Keratinocyte (primary cell): ENCODE results near the gene SUSD4. TPM values are rescaled to one million over a fixed set of nuclear protein-coding genes. Genes with fewer than 3 reads are reported as not detected.

Experiments used
- DNase-seq: peaks from one replicate; pipeline ENCODE4 v3.0.0-alpha.2; 2011; ENCODE audit warnings: low read depth, missing footprints, low spot score
- FAIRE-seq: peaks from 2 replicates; lab custom pipeline; 2011; peaks lifted over from hg19 to GRCh38; lab: Jason Lieb, UNC
- H2AFZ ChIP-seq: 2 replicates; pipeline ENCODE4 v1.6.0; 2012; ENCODE audit warnings: low read length, control low read depth, inconsistent platforms; ENCODE audit not compliant: control insufficient read depth
- H3K27ac ChIP-seq: 2 replicates; pipeline ENCODE4 v1.5.1; 2011; ENCODE audit warnings: low read length; ENCODE audit not compliant: control insufficient read depth, insufficient read depth
- H3K27me3 ChIP-seq: 3 replicates; pipeline ENCODE4 v1.6.0; 2011; ENCODE audit warnings: low read length; ENCODE audit not compliant: control insufficient read depth, insufficient read depth; ENCODE audit errors: extremely low read depth
- H3K36me3 ChIP-seq, 2 experiments: 2 replicates in 1 of 2; 3 replicates in 1 of 2; pipeline ENCODE4 v1.5.1; 2011; ENCODE audit warnings: low read length in 2 of 2, mild to moderate bottlenecking in 1 of 2; ENCODE audit not compliant: control insufficient read depth in 2 of 2, insufficient read depth in 2 of 2; ENCODE audit errors: extremely low read depth in 1 of 2
- H3K4me1 ChIP-seq: 3 replicates; pipeline ENCODE4 v1.5.1; 2011; ENCODE audit warnings: low read length; ENCODE audit not compliant: control insufficient read depth, insufficient read depth; ENCODE audit errors: extremely low read depth
- H3K4me2 ChIP-seq: 3 replicates; pipeline ENCODE4 v1.6.0; 2011; ENCODE audit warnings: low read depth, low read length; ENCODE audit not compliant: control insufficient read depth, insufficient read depth; ENCODE audit errors: extremely low read depth
- H3K4me3 ChIP-seq, 3 experiments: fragments of 200-600 bp in 1 of 3; sonication (generic) in 1 of 3; 2 replicates in 2 of 3; 3 replicates in 1 of 3; pipeline ENCODE4 v1.5.1; 2011 to 2016; ENCODE audit warnings: low read length in 3 of 3, mild to moderate bottlenecking in 3 of 3, control low read depth in 2 of 3, inconsistent platforms in 1 of 3, low read depth in 1 of 3, mixed read lengths in 1 of 3, mixed run types in 1 of 3, moderate library complexity in 1 of 3; ENCODE audit not compliant: control insufficient read depth in 2 of 3, insufficient read depth in 2 of 3; ENCODE audit errors: extremely low read depth in 1 of 3
- H3K79me2 ChIP-seq: 2 replicates; pipeline ENCODE4 v1.6.0; 2012; ENCODE audit warnings: low read length; ENCODE audit not compliant: control insufficient read depth, insufficient read depth
- H3K9ac ChIP-seq: 3 replicates; pipeline ENCODE4 v1.6.0; 2011; ENCODE audit warnings: low read length; ENCODE audit not compliant: control insufficient read depth, insufficient read depth; ENCODE audit errors: extremely low read depth
- H3K9me1 ChIP-seq: 3 replicates; pipeline ENCODE4 v1.6.0; 2011; ENCODE audit warnings: low read length; ENCODE audit not compliant: control insufficient read depth, insufficient read depth; ENCODE audit errors: extremely low read depth
- H3K9me3 ChIP-seq: 2 replicates; pipeline ENCODE4 v1.5.1; 2012; ENCODE audit warnings: low read depth, low read length; ENCODE audit not compliant: control insufficient read depth
- H4K20me1 ChIP-seq: 3 replicates; pipeline ENCODE4 v1.6.0; 2011; ENCODE audit warnings: low read length; ENCODE audit not compliant: control insufficient read depth, insufficient read depth; ENCODE audit errors: extremely low read depth
- EZH2 ChIP-seq: IDR thresholded peaks from one replicate; pipeline ENCODE4 v1.6.1; 2012; ENCODE audit warnings: inconsistent platforms, mild to moderate bottlenecking, low read length, moderate library complexity
- dilution Hi-C: fragments of 300-500 bp; cut with MboI; formaldehyde crosslinking; loops from one replicate; pipeline ENCODE4 v1.7.0; 2020; ENCODE audit warnings: low sequenced_read_pairs; ENCODE audit not compliant: extremely low pct_ligation_motif_present
- polyA plus RNA-seq, 5 experiments: library from polyadenylated mRNA; depleted of rRNA in 3 of 5; stranded (reverse) in 3 of 5; stranded (forward) in 1 of 5; unstranded in 1 of 5; fragments of >200 nt; gene quantifications; 1 replicate in 1 of 5; 2 replicates in 3 of 5; 3 replicates in 1 of 5; pipeline versions ENCODE4 v1.2.1 to v1.2.3, GENCODE V29; 2011 to 2012; ENCODE audit warnings: missing spikeins in 2 of 5, low read depth in 1 of 5, low replicate concordance in 1 of 5
- TF ChIP-seq, protein P1 (sequence below), 3 experiments: IDR thresholded peaks in 1 of 3; conservative IDR thresholded peaks in 1 of 3; optimal IDR thresholded peaks in 1 of 3; 2 replicates in 2 of 3; 3 replicates in 1 of 3; pipeline versions ENCODE3 to v1.5.1; 2011; ENCODE audit warnings: low read length in 3 of 3, mild to moderate bottlenecking in 3 of 3, moderate library complexity in 2 of 3, control low read depth in 1 of 3, inconsistent platforms in 1 of 3; ENCODE audit not compliant: insufficient read depth in 2 of 3; ENCODE audit errors: extremely low read depth in 1 of 3

SUSD4 gene
- polyA plus RNA-seq, 1 donor (not counting 4 experiments of a cell fraction or from before 2014, with no cell fraction given) = 1.6 TPM

GRCh38 chr1:223326776-223327175, 37.2 kb downstream of the SUSD4 start:
- H3K27me3 ChIP-seq = no peaks in the 10 kb centered on the region

GRCh38 chr1:223323491-223324484, 40.2 kb downstream of the SUSD4 start:
- Histone ChIP-seq H3K79me2 (no peaks in the 10 kb centered on the region), H3K27me3 (no peaks in the 10 kb centered on the region), H3K36me3 (no peaks in the 10 kb centered on the region), H3K27ac (no peak overlapping the region), H3K4me1 (peaks cover 19% of the 10 kb centered on the region), H4K20me1 (no peaks in the 10 kb centered on the region), H2AFZ (no peak overlapping the region), H3K9me3 (no peaks in the 10 kb centered on the region), H3K9me1 (no peaks in the 10 kb centered on the region), H3K4me2 (no peak overlapping the region), H3K4me3 (no peak overlapping the region), H3K9ac (no peak overlapping the region)
- no peak for FAIRE-seq
- dilution Hi-C loops = no loop called here
- no peak for TF ChIP-seq EZH2
- TF ChIP-seq, protein P1, sequence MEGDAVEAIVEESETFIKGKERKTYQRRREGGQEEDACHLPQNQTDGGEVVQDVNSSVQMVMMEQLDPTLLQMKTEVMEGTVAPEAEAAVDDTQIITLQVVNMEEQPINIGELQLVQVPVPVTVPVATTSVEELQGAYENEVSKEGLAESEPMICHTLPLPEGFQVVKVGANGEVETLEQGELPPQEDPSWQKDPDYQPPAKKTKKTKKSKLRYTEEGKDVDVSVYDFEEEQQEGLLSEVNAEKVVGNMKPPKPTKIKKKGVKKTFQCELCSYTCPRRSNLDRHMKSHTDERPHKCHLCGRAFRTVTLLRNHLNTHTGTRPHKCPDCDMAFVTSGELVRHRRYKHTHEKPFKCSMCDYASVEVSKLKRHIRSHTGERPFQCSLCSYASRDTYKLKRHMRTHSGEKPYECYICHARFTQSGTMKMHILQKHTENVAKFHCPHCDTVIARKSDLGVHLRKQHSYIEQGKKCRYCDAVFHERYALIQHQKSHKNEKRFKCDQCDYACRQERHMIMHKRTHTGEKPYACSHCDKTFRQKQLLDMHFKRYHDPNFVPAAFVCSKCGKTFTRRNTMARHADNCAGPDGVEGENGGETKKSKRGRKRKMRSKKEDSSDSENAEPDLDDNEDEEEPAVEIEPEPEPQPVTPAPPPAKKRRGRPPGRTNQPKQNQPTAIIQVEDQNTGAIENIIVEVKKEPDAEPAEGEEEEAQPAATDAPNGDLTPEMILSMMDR (optimal IDR thresholded peaks at IDR 0.05 in 1 of 3, IDR thresholded peaks at IDR 0.05 in 1 of 3, conservative IDR thresholded peaks at IDR 0.05 in 1 of 3; ENCODE audit: extremely low read depth in 1 of 3, insufficient read depth in 2 of 3, low read length in 3 of 3) = no peak
- DNase-seq = no peak

More at GRCh38 chr1:223326776-223327175, 37.2 kb downstream of the SUSD4 start:
- no peaks in the 10 kb centered on the region for H3K9me3 ChIP-seq
- FAIRE-seq = no peak
- peaks cover 23% of the 10 kb centered on the region for H3K4me1 ChIP-seq
- no peak for TF ChIP-seq EZH2
- TF ChIP-seq, protein P1 (optimal IDR thresholded peaks at IDR 0.05 in 1 of 3, IDR thresholded peaks at IDR 0.05 in 1 of 3, conservative IDR thresholded peaks at IDR 0.05 in 1 of 3; ENCODE audit: extremely low read depth in 1 of 3, insufficient read depth in 2 of 3, low read length in 3 of 3) = no peak
- dilution Hi-C loops = no loop called here
- no peaks in the 10 kb centered on the region for H3K36me3 ChIP-seq
- H3K4me2 ChIP-seq = no peak overlapping the region
- H3K27ac ChIP-seq = no peak overlapping the region
- no peaks in the 10 kb centered on the region for H3K79me2 ChIP-seq
- no peak overlapping the region for H3K9ac ChIP-seq
- no peaks in the 10 kb centered on the region for H4K20me1 ChIP-seq
- DNase-seq = no peak
- no peak overlapping the region for H2AFZ ChIP-seq
- H3K4me3 ChIP-seq = no peak overlapping the region
- no peaks in the 10 kb centered on the region for H3K9me1 ChIP-seq
